ENCODE results near the gene CYP2W1.
"Not testable (repeated sequence)": the region's sequence is repeated elsewhere in the genome, so short reads cannot be mapped to it uniquely, and the experiment has no call there.

Gene CYP2W1

GRCh38 chr7:951881-952547 is 31.0 kb upstream of the CYP2W1 start:
- DNase-seq (ENCODE audit: low read depth in 2 of 2), result no peak

- DNase-seq (ENCODE audit: low read depth in 2 of 2), result no peak
These were observed 30.2 kb upstream of the CYP2W1 start for GRCh38 chr7:952548-953441.

- no peak for DNase-seq (ENCODE audit: low read depth in 2 of 2)
These were observed 29.2 kb upstream of the CYP2W1 start for GRCh38 chr7:953547-954327.

GRCh38 chr7:954330-955238 is 28.4 kb upstream of the CYP2W1 start, which contains the start of gene ADAP1:
ADAP1 (minus strand) TSS chr7:954680; CDS start chr7:954477, 203 bp downstream.
- no peak for DNase-seq (ENCODE audit: low read depth in 2 of 2)

GRCh38 chr7:956031-956430 is 26.9 kb upstream of the CYP2W1 start:
- DNase-seq (ENCODE audit: low read depth in 2 of 2), result no peak

GRCh38 chr7:957418-958220 is 25.4 kb upstream of the CYP2W1 start:
- no peak for DNase-seq (ENCODE audit: low read depth in 2 of 2)

- DNase-seq (ENCODE audit: low read depth in 2 of 2), result no peak
These were observed 24.5 kb upstream of the CYP2W1 start for GRCh38 chr7:958221-959200.

- no peak for DNase-seq (ENCODE audit: low read depth in 2 of 2)
These were observed 23.7 kb upstream of the CYP2W1 start for GRCh38 chr7:959271-959670.

GRCh38 chr7:959740-960139 is 23.2 kb upstream of the CYP2W1 start:
- not testable (repeated sequence) for DNase-seq (ENCODE audit: low read depth in 2 of 2)

- no peak for DNase-seq (ENCODE audit: low read depth in 2 of 2)
These were observed 22.6 kb upstream of the CYP2W1 start for GRCh38 chr7:960269-960871.

GRCh38 chr7:960972-961371 is 22.0 kb upstream of the CYP2W1 start:
- not testable (repeated sequence) for DNase-seq (ENCODE audit: low read depth in 2 of 2)

GRCh38 chr7:961546-962400 is 21.2 kb upstream of the CYP2W1 start:
- DNase-seq (ENCODE audit: low read depth in 2 of 2), result no peak

GRCh38 chr7:962401-963081 is 20.4 kb upstream of the CYP2W1 start:
- DNase-seq (ENCODE audit: low read depth in 2 of 2), result no peak

- DNase-seq (ENCODE audit: low read depth in 2 of 2), result no peak
These were observed 19.5 kb upstream of the CYP2W1 start for GRCh38 chr7:963236-964078.

- DNase-seq (ENCODE audit: low read depth in 2 of 2), result no peak
These were observed 18.4 kb upstream of the CYP2W1 start for GRCh38 chr7:964401-965231.

All from fibroblast of skin of left biceps (primary cell).